GM11168 (cell line): Measurements from ENCODE around the gene STX10.
"Not testable (repeated sequence)": the region's sequence is repeated elsewhere in the genome, so short reads cannot be mapped to it uniquely, and the experiment has no call there.

Source experiments
- in situ Hi-C: fragments of 300-500 bp; cut with MboI; formaldehyde crosslinking; loops from one replicate; pipeline ENCODE4 v1.12.0; 2022; ENCODE audit warnings: low sequenced_read_pairs; ENCODE audit not compliant: unreplicated experiment

STX10 gene, protein sequence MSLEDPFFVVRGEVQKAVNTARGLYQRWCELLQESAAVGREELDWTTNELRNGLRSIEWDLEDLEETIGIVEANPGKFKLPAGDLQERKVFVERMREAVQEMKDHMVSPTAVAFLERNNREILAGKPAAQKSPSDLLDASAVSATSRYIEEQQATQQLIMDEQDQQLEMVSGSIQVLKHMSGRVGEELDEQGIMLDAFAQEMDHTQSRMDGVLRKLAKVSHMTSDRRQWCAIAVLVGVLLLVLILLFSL

DNA sequence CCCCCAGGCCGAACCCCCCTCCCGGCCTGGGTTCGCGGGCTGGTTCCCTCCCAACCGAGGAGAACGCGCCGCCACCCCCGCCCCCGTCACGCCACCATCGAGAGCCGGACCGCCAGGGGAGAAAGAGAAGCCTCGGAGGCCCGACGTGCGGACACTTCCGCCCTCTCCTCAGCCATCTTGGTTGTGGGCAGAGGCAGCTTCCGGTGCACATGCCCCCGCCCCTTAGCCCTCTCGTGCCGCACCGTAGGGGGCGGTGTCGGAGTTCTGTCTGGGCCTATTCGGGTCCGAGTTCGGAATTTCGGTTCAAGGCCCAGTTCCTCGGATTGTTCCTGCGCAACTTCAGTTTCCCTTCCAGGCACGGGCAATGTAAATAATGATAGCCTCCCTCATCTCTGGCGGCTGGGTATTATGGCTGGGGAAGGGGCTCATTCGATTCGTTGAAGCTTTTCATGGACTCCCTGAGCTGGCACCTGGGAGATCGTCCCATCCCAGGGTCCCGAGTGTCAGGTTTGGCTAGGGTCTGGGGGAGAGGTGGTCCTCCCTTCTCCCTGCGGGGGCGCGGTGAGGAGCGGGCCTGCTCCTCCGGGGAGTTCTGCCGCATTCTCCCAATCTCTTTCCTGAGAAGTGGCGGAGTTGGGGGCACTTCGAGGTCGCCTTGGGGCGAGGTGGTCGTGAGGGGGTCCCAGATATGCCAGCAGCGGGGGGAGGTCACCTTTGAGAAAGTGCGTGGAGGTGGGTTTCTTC lies at the start of gene STX10, which contains the start of gene IER2:
Gene STX10, minus strand, starts transcription at position 189 of the 744 bp plus-strand sequence. CDS start 202 bp downstream, outside the sequence.
Gene IER2, plus strand, starts transcription at position 225 of the 744 bp plus-strand sequence. CDS start 2,776 bp downstream, outside the sequence.
- in situ Hi-C loops, result no loop called here

DNA sequence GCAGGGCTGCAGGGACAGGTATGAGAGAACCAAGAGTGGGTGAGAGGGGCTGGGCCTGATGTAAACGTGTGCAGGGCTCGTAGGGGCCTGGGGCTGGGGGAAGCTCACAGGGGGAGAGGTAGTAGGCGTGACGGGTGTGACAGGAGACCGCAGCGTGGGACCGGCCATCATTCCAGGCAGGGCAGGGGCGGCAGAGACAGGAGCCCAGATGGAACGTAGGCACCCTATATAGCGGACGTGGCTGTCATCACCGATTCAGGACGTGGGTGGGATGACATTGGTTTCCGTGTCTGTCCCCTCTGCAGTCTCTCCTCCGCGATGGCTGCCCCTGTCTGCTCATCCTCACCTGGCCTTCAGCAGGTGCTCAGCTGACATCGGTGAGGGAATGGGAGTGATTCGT lies 48.5 kb upstream of the STX10 start:
- in situ Hi-C loops, result no loop called here

DNA sequence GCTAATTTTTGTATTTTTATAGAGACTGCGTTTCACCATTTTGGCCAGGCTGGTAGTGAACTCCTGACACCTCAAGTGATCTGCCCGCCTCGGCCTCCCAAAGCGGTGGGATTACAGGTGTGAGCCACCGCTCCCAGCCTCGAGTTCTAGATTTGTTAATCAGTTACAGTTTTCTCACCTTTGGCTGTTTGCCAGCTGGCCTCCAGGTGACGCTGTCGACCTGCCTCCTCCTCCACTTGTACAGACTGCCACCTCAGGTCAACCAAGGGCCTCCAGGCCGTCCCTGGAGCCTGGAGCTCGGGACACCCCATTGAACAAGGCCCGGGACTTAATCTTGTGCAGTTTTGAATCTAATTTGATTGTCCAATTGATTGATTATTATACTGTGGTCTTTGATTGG lies 45.5 kb upstream of the STX10 start:
- in situ Hi-C loops, result no loop called here

DNA sequence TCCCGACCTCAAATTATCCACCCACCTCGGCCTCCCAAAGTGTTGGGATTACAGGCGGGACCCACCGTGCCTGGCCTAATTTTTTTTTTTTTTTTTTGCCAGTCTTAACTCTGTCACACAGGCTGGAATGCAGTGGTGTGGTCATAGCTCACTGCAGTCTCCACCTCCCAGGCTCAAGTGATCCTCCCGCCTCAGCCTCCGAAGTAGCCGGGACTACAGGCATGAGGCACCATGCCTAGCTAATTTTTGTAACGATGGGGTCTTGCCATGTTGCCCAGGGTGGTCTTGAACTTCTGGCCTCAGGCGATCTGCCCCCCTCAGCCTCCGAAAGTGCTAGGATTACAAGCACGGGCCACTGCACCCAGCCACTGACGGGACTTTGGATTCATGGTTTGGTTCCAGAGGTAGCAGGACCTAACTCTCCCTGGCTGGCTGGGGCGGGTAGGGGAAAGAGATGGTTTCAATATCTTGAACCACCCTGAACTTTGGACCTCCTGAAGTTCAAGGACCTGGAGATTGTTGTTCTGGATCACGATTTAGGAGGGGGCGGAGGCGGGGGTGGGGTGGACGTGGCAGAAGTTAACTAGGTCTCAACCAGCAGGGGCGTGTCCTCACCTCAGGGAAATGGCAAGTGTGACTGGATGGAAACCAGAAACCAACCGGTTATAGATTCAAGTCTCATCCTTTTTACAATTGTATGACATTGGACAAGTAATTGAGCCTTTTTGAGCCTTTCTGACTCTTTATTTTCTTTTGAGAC lies 40.8 kb upstream of the STX10 start:
- in situ Hi-C loops, result no loop called here

DNA sequence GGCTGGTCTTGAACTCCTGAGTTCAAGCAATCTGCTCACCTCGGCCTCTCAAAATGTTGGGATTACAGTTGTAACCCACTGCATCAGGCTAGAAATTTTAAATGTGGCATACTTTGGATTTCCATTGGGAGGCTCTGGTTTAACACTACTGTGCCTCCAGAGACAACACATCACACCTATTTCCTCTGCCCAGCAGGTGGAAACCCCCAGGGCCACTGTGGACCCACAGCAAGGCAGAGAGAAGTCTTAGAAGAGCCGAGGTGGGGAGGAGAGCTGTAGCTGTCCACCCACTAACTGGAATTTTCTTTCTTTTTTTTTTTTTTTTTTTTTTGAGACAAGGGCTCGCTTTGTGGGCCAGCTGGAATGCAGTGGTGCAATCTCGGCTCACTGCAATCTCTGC lies 39.4 kb upstream of the STX10 start:
- in situ Hi-C loops, result no loop called here

DNA sequence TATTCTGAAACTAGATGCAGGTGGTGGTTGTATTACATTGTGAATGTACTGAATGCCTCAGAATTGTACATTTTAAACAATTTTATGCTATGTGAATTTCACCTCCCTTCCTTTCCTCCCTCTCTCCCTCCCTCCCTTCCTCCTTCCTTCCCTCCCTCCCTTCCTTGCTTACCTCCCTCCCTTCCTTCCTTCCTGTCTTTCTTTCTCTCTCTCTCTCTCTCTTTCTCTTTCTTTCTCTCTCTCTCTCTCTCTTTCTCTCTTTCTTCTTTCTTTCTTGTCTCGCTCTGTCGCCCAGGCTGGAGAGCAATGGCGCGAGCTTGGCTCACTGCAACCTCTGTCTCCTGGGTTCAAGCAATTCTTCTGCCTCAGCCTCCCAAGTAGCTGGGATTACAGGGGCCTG lies 37.2 kb upstream of the STX10 start:
- in situ Hi-C loops, result no loop called here

DNA sequence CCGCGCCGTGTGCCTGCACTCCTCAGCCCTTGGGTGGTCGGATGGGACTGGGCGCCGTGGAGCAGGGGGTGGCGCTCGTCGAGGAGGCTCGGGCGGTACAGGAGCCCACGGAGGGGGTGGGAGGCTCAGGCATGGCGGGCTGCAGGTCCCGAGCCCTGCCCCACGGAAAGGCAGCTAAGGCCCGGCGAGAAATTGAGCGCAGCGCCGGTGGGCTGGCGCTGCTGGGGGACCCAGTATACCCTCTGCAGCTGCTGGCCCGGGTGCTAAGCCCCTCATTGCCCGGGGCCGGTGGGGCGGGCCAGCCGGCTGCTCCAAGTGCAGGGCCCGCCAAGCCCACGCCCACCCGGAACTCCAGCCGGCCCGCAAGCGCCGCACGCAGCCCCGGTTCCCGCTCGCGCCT lies 36.5 kb upstream of the STX10 start:
- in situ Hi-C loops, result not testable (repeated sequence)

DNA sequence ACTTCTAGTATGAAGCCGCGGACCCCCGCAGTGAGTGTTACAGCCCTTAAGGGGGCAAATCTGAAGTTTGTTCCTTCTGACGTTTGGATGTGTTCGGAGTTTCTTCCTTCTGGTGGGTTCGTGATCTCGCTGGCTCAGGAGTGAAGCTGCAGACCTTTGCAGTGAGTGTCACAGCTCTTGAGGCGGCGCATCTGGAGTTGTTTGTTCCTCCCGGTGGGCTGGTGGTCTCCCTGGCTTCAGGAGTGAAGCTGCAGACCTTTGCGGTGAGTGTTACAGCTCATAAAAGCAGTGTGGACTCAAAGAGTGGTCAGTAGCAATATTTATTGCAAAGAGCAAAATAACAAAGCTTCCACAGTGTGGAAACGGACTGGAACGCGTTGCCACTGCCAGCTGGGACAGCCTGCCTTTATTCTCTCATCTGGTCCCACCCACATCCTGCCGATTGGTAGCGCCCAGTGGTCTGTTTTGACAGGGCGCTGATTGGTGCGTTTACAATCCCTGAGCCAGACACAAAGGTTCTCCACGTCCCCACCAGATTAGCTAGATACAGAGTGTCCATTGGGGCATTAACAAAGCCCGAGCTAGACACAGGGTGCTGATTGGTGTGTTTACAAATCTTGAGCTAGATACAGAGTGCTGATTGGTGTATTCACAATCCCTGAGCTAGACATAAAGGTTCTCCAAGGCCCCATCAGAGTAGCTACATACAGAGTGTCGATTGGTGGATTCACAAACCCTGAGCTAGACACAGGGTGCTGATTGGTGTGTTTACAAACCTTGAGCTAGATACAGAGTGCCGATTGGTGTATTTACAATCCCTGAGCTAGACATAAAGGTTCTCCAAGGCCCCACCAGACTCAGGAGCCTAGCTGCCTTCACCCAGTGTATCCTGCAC lies 35.8 kb upstream of the STX10 start:
- in situ Hi-C loops, result not testable (repeated sequence)

DNA sequence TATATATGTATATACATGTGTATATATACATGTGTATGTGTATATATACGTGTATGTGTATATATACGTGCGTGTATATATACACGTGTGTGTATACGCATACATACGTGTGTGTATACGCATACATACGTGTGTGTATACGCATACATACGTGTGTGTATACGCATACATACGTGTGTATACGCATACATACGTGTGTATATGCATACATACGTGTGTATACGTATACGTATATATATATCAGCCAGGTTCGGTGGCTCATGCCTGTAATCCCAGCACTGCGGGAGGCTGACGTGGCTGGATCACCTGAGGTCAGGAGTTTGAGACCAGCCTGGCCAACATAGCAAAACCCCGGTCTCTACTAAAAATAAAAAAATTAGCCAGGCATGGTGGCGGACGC lies 34.8 kb upstream of the STX10 start:
- in situ Hi-C loops, result not testable (repeated sequence)

DNA sequence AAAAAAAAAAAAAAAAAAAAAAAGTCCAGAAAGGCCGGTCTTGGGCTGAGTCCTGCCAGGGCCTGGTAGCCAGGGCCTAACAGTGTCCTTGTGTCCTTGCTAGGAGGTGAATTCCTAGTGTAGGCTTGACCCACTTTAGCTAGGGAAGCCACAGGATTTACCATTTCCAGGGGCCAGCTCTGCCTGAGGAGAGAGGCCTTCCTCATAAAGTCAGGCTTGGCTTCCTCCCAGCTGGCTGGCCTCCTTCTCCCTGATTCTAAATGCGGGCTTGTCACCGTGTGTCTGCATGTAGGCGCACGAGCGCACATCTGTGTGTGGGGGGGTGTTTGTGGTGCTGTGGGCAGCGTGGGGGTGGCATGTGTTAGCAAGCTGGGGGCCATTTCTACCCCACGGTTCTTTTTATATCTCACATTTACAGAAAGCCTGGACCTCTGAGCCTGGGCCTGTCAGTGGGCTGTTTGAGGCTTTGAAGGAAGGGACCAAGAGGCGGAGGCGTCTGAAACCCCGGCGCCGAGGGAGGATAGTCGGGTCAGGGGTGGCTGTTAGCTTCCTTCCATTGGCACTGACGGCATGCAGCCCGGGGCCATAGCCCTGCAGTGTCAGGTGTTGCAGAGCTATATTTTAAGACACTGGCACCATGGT lies 31.7 kb upstream of the STX10 start:
- in situ Hi-C loops, result no loop called here

DNA sequence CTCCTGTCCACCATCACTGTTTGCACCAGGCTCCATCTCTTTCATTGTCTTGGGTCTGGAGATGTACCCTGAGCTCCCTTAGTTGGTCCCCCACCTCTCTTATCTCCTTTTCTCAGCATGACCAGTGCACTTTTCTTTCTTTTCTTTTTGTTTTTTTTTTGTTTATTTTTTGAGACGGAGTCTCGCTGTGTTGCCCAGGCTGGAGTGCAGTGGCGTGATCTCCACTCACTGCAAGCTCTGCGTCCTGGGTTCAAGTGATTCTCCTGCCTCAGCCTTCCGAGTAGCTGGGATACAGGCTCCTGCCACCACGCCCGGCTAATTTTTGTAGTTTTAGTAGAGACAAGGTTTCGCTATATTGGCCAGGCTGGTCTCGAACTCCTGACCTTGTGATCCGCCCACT lies 28.1 kb upstream of the STX10 start:
- in situ Hi-C loops, result not testable (repeated sequence)

DNA sequence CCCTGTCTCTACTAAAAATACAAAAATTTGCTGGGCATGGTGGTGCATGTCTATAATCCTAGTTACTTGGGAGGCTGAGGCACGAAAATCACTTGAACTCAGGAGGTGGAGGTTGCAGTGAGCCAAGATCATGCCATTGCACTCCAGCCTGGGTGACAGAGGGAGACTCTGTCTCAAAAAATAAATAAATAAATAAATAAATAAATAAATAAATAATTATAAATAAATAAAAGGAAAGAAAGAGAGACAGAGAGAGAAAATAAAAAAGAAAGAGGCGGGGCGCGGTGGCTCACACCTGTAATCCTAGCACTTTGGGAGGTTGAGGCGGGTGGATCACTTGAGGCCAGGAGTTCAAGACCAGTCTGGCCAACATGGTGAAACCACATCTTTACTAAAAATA lies 27.4 kb upstream of the STX10 start:
- in situ Hi-C loops, result not testable (repeated sequence)

DNA sequence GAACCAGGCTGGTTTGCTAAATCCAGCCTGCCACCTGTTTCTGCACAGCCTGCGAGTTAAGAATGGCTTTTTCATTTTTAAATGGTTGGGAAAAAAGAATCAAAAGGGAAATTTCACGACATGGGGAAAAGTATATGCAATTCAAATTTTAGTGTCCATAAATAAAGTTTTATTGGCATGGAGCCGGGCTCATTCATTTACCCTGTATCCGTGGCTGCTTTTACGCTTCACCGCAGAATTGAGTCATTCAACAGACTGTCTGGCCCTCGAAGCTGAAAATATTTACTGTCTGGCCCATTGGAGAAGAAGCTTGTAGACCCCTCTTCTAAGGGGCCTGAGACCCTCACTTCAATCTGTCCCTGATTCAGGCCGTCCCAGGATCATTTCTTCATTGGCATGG lies 26.2 kb upstream of the STX10 start:
- in situ Hi-C loops, result no loop called here

DNA sequence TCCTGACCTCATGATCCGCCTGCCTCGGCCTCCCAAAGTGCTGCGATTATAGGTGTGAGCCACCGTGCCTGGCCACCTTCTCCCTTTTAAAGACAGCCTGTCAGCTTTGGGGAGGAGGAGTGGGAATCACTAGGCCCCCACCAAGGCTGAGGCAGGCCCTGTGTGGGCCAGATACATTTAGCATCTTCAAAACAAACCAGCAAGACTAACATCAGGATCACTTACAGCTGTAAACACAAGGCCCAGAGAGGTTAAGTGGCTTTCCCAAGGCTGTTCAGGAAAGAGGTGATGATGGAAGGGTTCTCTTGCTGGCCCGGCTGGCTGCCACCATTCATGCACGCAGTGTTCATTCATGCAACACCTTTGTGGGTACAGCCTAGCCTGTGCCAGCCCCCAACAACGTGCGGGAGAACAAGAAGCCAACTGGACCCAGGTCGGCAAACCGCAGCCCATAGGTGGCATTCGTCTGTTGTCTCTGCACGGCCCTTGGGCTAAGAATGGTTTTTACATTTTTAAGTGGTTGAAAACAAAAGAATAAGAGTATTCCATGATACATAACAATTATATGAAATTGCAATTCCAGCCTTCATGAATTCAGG lies 23.1 kb upstream of the STX10 start:
- in situ Hi-C loops, result no loop called here

DNA sequence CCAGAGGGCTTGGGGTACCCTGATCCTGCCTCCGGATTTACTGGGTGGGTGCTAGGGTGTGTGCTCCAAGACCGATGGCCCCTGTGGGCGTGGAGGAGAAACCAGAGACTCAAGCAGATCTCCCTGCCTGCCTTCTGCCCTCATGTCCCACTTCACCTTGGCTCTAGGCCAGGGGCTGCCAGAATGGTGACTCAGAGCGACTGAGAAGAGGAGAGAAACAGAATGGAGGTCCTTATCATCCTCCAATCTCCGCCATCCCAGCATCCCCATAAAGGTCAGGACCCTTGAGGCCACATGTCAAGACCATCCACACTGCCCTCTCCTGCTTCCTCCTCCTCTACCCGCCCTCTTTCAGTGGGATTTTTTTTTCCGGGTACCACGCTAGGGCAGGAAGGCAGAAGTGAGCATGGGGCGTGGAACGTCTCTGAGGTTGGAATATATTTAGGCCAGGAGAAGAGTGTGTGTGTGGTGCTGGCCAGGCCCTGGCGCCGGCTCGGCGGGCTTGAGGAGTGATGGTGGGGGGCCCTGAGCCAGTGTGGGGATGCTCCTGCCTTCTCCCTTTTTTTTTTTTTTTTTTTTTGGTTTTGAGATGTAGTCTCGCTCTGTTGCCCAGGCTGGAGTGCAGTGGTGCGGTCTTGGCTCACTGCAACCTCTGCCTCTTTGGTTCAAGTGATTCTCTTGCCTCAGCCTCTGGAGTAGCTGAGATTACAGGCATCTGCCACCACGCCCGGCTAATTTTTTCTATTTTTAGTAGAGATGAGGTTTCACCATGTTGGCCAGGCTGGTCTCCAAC lies 22.4 kb upstream of the STX10 start:
- in situ Hi-C loops, result no loop called here

DNA sequence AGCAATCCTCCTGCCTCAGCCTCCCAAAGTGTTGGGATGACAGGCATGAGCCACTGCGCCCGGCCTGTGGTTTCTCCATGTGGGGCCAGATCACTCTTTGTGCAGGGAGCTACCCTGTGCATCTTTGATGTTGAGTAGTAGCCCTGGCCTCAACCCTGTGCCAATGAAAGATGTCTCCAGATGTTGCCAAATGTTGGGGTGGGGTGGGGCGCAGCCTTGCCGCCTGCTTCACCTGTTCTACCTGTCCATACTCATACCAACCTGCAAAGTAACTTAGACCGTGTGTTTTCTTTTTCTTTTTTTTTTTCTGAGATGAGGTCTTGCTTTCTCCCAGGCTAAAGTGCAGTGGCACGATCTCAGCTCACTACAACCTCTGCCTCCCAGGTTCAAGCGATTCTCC lies 21.0 kb upstream of the STX10 start:
- in situ Hi-C loops, result no loop called here

DNA sequence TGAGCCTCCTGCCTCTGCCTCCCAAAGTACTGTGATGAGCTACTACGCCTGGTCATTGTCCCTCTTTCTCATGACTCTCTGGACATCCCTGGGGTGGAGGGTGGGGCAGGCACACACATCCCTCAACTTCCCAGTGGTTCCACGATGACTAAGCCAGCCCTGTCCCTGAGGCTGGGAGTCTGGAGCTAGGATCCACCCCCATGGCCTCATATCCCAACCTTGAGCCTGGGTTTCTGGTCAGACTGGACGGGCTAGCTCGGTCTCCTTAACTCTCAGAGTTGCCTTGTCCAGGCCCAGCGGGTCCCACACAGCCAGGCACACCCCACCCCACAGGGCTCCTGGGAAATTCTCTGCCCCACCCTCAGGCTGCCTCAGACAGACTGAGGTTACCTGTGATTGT lies 19.6 kb upstream of the STX10 start:
- in situ Hi-C loops, result no loop called here

DNA sequence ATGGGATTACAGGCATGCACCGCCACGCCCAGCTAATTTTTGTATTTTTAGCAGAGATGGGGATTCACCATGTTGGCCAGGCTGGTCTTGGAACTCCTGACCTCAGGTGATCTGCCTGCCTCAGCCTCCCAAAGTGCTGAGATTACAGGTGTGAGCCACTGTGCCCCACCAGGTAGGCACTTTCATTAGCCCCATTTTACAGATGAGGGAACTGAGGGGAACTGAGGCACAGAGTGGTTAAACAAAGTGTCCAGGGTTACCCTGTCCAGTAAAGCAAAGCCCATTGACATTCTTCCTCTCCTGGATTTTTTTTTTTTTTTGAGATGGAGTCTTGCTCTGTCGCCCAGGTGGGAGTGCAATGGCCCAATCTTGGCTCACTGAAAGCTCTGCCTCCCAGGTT lies 16.0 kb upstream of the STX10 start:
- in situ Hi-C loops, result not testable (repeated sequence)
